ENCODE data around the gene SLC2A9.

DNA sequence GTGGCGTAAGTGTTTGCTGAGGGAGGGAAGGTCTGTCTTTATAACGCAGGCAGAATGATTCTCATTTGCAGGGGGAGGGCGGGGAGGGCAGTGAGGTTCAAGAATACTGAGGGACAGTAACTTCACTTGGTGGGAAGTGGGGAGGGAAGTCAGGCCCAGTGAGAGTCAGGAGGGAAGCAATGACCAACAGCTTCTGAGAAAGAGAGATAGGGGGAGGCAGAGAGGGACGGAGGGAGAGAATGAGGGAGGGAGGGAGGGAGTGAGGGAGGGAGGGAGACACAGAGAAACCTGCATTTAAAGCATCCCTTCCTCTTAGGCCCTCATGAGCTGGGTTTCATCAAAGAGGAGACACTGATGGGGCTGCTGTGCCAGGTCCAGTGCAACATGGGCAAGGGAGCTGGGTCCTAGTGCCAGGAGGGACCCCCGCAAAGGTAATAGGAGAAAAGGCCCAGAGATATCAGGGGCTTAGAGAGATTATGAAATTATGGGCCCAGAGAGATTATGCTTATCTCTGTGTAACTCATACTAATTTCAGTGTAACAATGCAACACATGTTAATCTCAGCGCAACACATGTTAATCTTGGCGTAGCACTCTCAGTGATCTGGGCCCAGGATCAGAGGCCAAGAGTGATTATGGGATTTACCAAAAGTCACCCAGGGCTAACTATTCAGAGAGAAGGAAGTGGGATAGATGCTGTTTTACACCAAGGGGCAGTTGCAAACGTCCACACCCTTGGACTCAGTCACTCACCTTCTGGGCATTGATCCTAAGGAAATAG, 127.8 kb downstream of the SLC2A9 start:
- TF ChIP-seq, protein P1, sequence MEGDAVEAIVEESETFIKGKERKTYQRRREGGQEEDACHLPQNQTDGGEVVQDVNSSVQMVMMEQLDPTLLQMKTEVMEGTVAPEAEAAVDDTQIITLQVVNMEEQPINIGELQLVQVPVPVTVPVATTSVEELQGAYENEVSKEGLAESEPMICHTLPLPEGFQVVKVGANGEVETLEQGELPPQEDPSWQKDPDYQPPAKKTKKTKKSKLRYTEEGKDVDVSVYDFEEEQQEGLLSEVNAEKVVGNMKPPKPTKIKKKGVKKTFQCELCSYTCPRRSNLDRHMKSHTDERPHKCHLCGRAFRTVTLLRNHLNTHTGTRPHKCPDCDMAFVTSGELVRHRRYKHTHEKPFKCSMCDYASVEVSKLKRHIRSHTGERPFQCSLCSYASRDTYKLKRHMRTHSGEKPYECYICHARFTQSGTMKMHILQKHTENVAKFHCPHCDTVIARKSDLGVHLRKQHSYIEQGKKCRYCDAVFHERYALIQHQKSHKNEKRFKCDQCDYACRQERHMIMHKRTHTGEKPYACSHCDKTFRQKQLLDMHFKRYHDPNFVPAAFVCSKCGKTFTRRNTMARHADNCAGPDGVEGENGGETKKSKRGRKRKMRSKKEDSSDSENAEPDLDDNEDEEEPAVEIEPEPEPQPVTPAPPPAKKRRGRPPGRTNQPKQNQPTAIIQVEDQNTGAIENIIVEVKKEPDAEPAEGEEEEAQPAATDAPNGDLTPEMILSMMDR (IDR thresholded peaks at IDR 0.05), result no peak
- no peak for TF ChIP-seq POLR2AphosphoS5 (IDR thresholded peaks at IDR 0.05)
